Fibroblast of villous mesenchyme (primary cell): ENCODE results near the gene GRIK2. TPM values are rescaled to one million over a fixed set of nuclear protein-coding genes. Genes with fewer than 3 reads are reported as not detected.
"Not testable (repeated sequence)": the region's sequence is repeated elsewhere in the genome, so short reads cannot be mapped to it uniquely, and the experiment has no call there.

Experiments used
- DNase-seq: peaks from one replicate; pipeline ENCODE4 v3.0.0-alpha.2; 2010; ENCODE audit warnings: low read depth
- H3K4me3 ChIP-seq: 2 replicates; pipeline ENCODE4 v1.5.1; 2011; ENCODE audit warnings: low read depth, mild to moderate bottlenecking, low read length
- total RNA-seq: library from RNA; depleted of rRNA; stranded (reverse); fragments of >200 nt; gene quantifications from 2 replicates; pipeline ENCODE4 v1.2.3, GENCODE V29; 2012
- TF ChIP-seq, protein P1 (sequence below): IDR thresholded peaks from 2 replicates; pipeline ENCODE4 v1.5.1; 2012; ENCODE audit warnings: low read depth, mild to moderate bottlenecking, low read length; ENCODE audit not compliant: insufficient read depth

Gene GRIK2
- total RNA-seq, 1 donor: 15.1 TPM

DNA sequence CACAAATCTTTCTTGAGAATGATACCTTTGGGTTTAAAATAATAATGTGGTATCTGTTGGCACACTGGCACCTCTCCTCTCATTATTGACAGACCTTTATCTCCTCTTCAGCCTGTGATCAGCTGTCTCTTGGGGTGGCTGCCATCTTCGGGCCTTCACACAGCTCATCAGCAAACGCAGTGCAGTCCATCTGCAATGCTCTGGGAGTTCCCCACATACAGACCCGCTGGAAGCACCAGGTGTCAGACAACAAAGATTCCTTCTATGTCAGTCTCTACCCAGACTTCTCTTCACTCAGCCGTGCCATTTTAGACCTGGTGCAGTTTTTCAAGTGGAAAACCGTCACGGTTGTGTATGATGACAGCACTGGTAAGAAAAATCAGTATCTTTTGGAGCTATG lies 232.8 kb downstream of the GRIK2 start:
- no peak overlapping the region for H3K4me3 ChIP-seq
- TF ChIP-seq, protein P1, sequence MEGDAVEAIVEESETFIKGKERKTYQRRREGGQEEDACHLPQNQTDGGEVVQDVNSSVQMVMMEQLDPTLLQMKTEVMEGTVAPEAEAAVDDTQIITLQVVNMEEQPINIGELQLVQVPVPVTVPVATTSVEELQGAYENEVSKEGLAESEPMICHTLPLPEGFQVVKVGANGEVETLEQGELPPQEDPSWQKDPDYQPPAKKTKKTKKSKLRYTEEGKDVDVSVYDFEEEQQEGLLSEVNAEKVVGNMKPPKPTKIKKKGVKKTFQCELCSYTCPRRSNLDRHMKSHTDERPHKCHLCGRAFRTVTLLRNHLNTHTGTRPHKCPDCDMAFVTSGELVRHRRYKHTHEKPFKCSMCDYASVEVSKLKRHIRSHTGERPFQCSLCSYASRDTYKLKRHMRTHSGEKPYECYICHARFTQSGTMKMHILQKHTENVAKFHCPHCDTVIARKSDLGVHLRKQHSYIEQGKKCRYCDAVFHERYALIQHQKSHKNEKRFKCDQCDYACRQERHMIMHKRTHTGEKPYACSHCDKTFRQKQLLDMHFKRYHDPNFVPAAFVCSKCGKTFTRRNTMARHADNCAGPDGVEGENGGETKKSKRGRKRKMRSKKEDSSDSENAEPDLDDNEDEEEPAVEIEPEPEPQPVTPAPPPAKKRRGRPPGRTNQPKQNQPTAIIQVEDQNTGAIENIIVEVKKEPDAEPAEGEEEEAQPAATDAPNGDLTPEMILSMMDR: no peak
- DNase-seq: no peak

DNA sequence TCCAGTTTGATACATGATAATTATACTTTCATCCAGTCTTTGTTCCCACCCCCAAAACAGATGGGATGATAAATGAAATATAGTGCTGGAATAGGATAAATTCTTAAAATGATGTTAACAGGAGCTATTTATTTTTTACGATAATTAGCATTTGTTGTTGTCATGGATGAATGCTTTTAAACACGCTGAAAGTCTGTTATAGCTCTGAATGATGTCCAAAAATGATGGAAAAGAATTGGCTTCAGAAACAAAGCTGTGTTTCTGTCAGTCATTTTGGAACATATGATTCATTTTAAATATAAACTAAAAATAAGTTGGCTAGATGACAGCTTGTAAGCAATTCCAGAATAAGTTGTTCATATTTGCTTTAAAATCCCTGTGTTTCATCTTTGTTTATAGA lies 237.4 kb downstream of the GRIK2 start:
- no peak overlapping the region for H3K4me3 ChIP-seq
- TF ChIP-seq, protein P1: no peak
- no peak for DNase-seq

DNA sequence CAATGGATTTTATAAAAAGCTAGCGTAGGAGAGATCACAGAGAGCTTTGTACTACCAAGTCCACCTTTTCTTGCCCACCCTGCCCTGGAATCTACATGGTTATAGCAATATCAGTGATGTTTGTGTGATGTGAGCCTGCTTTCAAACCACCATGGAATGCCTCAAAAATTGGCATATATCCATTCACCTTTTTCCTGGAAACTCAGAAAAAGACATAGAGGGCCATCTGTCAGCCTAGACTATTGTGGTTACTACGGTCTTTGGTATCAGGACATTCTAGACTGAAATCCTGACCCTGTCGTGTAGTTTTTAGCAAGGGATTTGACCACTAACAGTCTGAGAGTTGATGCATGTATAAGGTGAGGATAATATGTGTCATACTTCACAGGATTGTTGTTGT lies 239.6 kb downstream of the GRIK2 start:
- DNase-seq: no peak
- TF ChIP-seq, protein P1: no peak
- no peak overlapping the region for H3K4me3 ChIP-seq

DNA sequence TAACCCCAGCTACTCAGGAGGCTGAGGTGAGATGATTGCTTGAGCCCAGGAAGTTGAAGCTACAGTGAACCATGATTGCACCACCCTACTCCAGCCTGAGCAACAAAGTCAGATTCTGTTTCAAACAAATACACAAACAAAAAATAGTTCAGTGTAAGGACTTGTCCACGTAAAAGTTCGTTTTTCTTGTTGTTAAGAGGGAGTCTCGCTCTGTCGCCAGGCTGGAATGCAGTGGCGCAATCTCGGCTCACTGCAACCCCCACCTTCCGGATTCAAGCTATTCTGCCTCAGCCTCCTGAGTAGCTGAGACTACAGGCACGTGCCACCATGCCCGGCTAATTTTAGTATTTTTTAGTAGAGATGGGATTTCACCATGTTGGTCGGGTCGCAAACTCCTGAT lies 245.4 kb downstream of the GRIK2 start:
- DNase-seq: peak; percentile 7
- H3K4me3 ChIP-seq: not testable (repeated sequence)

DNA sequence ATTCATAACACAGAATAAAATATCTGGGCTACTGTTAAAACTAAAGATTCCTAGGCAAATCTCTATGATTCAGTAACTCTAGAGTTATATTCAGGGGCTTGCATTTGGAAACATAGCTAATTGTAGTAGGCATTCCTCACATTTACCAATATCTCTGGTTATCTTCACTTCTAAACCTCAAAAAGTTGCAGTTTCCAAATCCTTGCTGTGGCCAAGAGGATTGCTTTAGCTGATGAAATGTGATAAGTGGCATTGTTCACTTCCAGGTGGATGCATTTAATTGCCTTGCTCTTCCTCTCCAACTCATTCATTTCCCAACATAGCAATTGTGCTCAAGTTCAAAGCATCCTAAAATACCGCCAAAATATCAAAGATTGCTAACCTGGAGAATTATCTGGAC lies 246.6 kb downstream of the GRIK2 start:
- TF ChIP-seq, protein P1: no peak
- DNase-seq: no peak
- H3K4me3 ChIP-seq: no peak overlapping the region

DNA sequence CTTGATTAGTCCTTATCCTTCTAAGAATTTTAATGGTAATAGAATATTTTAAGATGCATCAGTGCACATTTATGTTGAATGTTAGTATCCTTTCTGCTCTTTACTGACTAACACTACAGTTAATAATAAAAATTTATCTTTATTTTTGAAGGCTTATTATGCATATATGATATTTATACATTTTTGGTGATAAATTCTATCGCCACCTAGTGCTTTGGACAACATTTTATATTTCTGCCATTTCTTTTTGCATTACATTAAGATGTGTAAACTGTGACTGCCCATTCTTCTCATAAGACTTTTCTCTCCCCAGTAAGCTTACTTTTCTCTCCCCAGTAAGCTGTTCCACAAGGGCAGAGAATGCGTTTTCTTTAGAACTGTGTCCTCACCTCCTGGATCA lies 252.3 kb downstream of the GRIK2 start:
- no peak for DNase-seq
- no peak overlapping the region for H3K4me3 ChIP-seq
- TF ChIP-seq, protein P1: no peak

DNA sequence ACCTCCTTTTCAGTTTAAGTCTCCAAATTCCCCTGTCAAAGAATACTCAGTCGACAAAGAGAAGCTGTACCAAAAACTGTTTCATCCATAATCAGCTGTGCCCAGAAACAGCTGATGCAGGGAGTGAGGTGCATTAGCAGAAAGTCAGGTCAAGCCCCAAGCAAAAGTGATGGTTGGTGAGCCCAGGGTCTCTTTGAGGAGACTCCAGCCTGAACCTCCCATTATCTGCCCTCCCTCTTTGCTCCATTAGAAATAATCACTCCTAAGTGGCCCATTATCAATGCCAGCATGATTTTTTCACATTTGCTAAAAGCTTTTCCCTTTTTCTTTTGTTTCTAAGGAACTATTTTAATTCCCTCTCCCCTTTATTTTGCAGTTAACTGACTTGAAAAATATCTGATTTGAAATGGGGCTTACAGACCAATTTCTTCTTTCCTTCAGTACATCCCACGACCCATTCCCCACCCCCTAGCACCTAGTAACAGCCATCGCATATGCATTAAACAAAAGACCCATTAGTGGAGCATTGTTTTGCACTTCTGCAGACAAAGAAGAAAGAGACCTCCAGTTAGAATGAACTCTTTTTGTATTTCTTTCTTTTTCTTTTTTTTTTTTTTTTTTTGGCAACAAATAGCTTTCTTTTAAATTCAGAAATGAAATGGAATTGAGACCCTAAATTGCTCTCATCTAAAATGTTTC lies 257.0 kb downstream of the GRIK2 start:
- no peak for DNase-seq
- TF ChIP-seq, protein P1: no peak
- no peak overlapping the region for H3K4me3 ChIP-seq
